Right cardiac atrium (tissue), 5 donors: ENCODE results near the gene ILK. TPM values are rescaled to one million over a fixed set of nuclear protein-coding genes. Genes with fewer than 3 reads are reported as not detected.
A peak's percentile ranks its signal among the peaks of the same experiment; 100 is the strongest.

Source experiments
- ATAC-seq, 2 donors: fragments of 200-7000 bp; cut with Tn5 transposase; one replicate each; pipeline versions ENCODE4 v1.8.0 to v1.9.1; 2020; ENCODE audit warnings: moderate library complexity in 2 of 2, mild to moderate bottlenecking in 1 of 2
- DNase-seq, 3 donors: peaks; one replicate each; pipeline ENCODE4 v3.0.0-alpha.2; 2020
- H3K27ac ChIP-seq: one replicate; pipeline ENCODE4 v1.5.1; 2013; ENCODE audit warnings: mild to moderate bottlenecking, low read length, control low read depth, moderate library complexity
- H3K27me3 ChIP-seq: one replicate; pipeline ENCODE4 v1.6.1; 2013; ENCODE audit not compliant: control insufficient read depth, insufficient read depth
- H3K4me1 ChIP-seq: one replicate; pipeline ENCODE4 v1.6.1; 2013; ENCODE audit warnings: low read length; ENCODE audit not compliant: control insufficient read depth, insufficient read depth
- H3K4me3 ChIP-seq: one replicate; pipeline ENCODE4 v1.5.1; 2013; ENCODE audit warnings: low read length, control low read depth
- H3K9me3 ChIP-seq: one replicate; pipeline ENCODE4 v1.6.1; 2013; ENCODE audit warnings: low read length; ENCODE audit not compliant: control insufficient read depth
- WGBS: extraction: QIAGEN DNeasy Blood & Tissue Kit; methylation state at CpG from one replicate; pipeline ENCODE4 v1.1.7; 2013; 5-methylcytosine and 5-hydroxymethylcytosine counted together
- intact Hi-C, 4 donors: fragments of 100-400 bp; cut with DNase I; formaldehyde crosslinking; loops; one replicate each; pipeline versions ENCODE4 v1.11.0 to v1.14.0; 2022 to 2023
- polyA plus RNA-seq: library from polyadenylated mRNA; stranded (reverse); fragments of 200-250 nt; gene quantifications from one replicate; pipeline ENCODE4 v1.2.3, GENCODE V29; 2013
- total RNA-seq, 4 donors: library from RNA; stranded (reverse); fragmentation: NEBNext Ultra II Directional; extraction: Animal tissue kit (Norgen Biotek cat#: 25700); gene quantifications; one replicate each; pipeline ENCODE4 v1.2.1, GENCODE V29; 2021
- donor health status: healthy with polysubstance abuse.
- donor health status: DM: no; HTN: yes; CAD: no.
- donor health status: DM: no; HTN: no; CAD: no.
- donor health status: DM: no; HTN: yes; CAD: no; lungs with severe emphysema.
- donor health status: DM: yes; HTN: yes; CAD: no.

ILK gene
- total and polyA plus RNA-seq, 5 donors, result 176 to 196 (median 190) TPM

GRCh38 chr11:6596239-6596877 is 7.2 kb upstream of the ILK start:
- H3K4me1 ChIP-seq, result peaks cover 15% of the 10 kb centered on the region
- DNase-seq (no peak), ATAC-seq (peak; percentile 20 to 68)
- no peak overlapping the region for H3K4me3 ChIP-seq
- 31% methylated on average over 5 of the region's 5 CpGs for WGBS
- H3K27ac ChIP-seq, result peak overlapping the region; percentile 70
- intact Hi-C loops, result no loop called here
- no peaks in the 10 kb centered on the region for H3K27me3 ChIP-seq
- H3K9me3 ChIP-seq, result no peaks in the 10 kb centered on the region

GRCh38 chr11:6598555-6598954 is 5.0 kb upstream of the ILK start:
- H3K4me1 ChIP-seq, result peaks cover 19% of the 10 kb centered on the region
- H3K27ac ChIP-seq, result peak overlapping the region; percentile 49

GRCh38 chr11:6599449-6599848 is 4.1 kb upstream of the ILK start:
- Histone ChIP-seq H3K4me3 (no peak overlapping the region), H3K4me1 (peaks cover 17% of the 10 kb centered on the region), H3K27me3 (no peaks in the 10 kb centered on the region), H3K9me3 (no peaks in the 10 kb centered on the region), H3K27ac (no peak overlapping the region)
- intact Hi-C loops, result no loop called here
- no peak for ATAC-seq
- no peak for DNase-seq
- 76% methylated on average over 1 of the region's 1 CpG for WGBS

More at GRCh38 chr11:6598555-6598954, 5.0 kb upstream of the ILK start:
- DNase-seq, result no peak
- 84% methylated on average over 3 of the region's 3 CpGs for WGBS
- H3K4me3 ChIP-seq, result no peak overlapping the region
- ATAC-seq, result no peak
- no peaks in the 10 kb centered on the region for H3K9me3 ChIP-seq
- no peaks in the 10 kb centered on the region for H3K27me3 ChIP-seq
- intact Hi-C loops, result no loop called here

- H3K4me1 ChIP-seq, result peaks cover 13% of the 10 kb centered on the region
- intact Hi-C loops, result loop anchor here in 1 of 4 donors (5.0 kb wide), 2 partner anchors 68 to 82 kb away; partner anchors contain the start of gene MRPL17
- H3K4me3 ChIP-seq, result no peak overlapping the region
- WGBS, result 86% methylated on average over 2 of the region's 2 CpGs
- DNase-seq, result peak in 1 of 3 donors; percentile 53
- no peaks in the 10 kb centered on the region for H3K27me3 ChIP-seq
- ATAC-seq, result no peak
- H3K27ac ChIP-seq, result no peak overlapping the region
- H3K9me3 ChIP-seq, result no peaks in the 10 kb centered on the region
Observed at GRCh38 chr11:6599881-6600390, 3.6 kb upstream of the ILK start.

- Histone ChIP-seq H3K4me1 (peaks cover 15% of the 10 kb centered on the region), H3K27ac (no peak overlapping the region), H3K9me3 (no peaks in the 10 kb centered on the region), H3K27me3 (no peaks in the 10 kb centered on the region), H3K4me3 (no peak overlapping the region)
- 98% methylated on average over 13 of the region's 13 CpGs for WGBS
- peak in 1 of 3 donors; percentile 59 for DNase-seq
- no peak for ATAC-seq
- intact Hi-C loops, result loop anchor here in 1 of 4 donors (5.0 kb wide), 2 partner anchors 69 to 81 kb away; partner anchors contain the start of gene MRPL17
Observed at GRCh38 chr11:6601041-6601461, 2.5 kb upstream of the ILK start.

GRCh38 chr11:6602096-6602940 is 1.3 kb upstream of the ILK start:
- DNase-seq (no peak), ATAC-seq (no peak)
- Histone ChIP-seq H3K9me3 (no peaks in the 10 kb centered on the region), H3K4me3 (peak overlapping the region; percentile 87), H3K27ac (no peak overlapping the region), H3K27me3 (no peaks in the 10 kb centered on the region), H3K4me1 (peaks cover 17% of the 10 kb centered on the region)
- intact Hi-C loops, result loop anchor here in 1 of 4 donors (5.0 kb wide), 2 partner anchors 70 to 80 kb away; partner anchors contain the start of gene MRPL17
- whole genome bisulfite sequencing, result 56% methylated on average over 7 of the region's 7 CpGs

GRCh38 chr11:6604081-6604626 is 580 bp downstream of the ILK start:
- intact Hi-C loops, result loop anchor here in 1 of 4 donors (5.0 kb wide), 2 partner anchors 72 to 78 kb away; partner anchors contain the start of gene MRPL17
- DNase-seq (peak in 1 of 3 donors; percentile 73), ATAC-seq (peak; percentile 52 to 56)
- Histone ChIP-seq H3K27me3 (no peaks in the 10 kb centered on the region), H3K4me1 (peaks cover 23% of the 10 kb centered on the region), H3K27ac (peak overlapping the region; percentile 99), H3K9me3 (no peaks in the 10 kb centered on the region), H3K4me3 (peak overlapping the region; percentile 87)
- WGBS, result under 1% methylated on average over 20 of the region's 20 CpGs

GRCh38 chr11:6604790-6605189 is 1.2 kb downstream of the ILK start:
- ATAC-seq (no peak), DNase-seq (no peak)
- H3K27ac ChIP-seq, result peak overlapping the region; percentile 99
- intact Hi-C loops, result loop anchor here in 1 of 4 donors (5.0 kb wide), 2 partner anchors 72 to 78 kb away; partner anchors contain the start of gene MRPL17
- WGBS, result 4% methylated on average over 3 of the region's 3 CpGs
- H3K4me1 ChIP-seq, result peaks cover 23% of the 10 kb centered on the region
- H3K4me3 ChIP-seq, result peak overlapping the region; percentile 87
- H3K27me3 ChIP-seq, result no peaks in the 10 kb centered on the region
- H3K9me3 ChIP-seq, result no peaks in the 10 kb centered on the region

- intact Hi-C loops, result no loop called here
- DNase-seq, result peak; percentile 93 to 98 (median 97)
Observed at GRCh38 chr11:6606471-6607189, 3.1 kb downstream of the ILK start.

GRCh38 chr11:6607190-6607795 is 3.7 kb downstream of the ILK start:
- H3K4me1 ChIP-seq, result peaks cover 16% of the 10 kb centered on the region
- intact Hi-C loops, result no loop called here

More at GRCh38 chr11:6606471-6607189, 3.1 kb downstream of the ILK start:
- no peaks in the 10 kb centered on the region for H3K9me3 ChIP-seq
- H3K27ac ChIP-seq, result peak overlapping the region; percentile 100
- ATAC-seq, result peak; percentile 81 to 84
- H3K4me1 ChIP-seq, result peaks cover 23% of the 10 kb centered on the region
- WGBS, result 5% methylated on average over 11 of the region's 11 CpGs
- H3K27me3 ChIP-seq, result no peaks in the 10 kb centered on the region
- H3K4me3 ChIP-seq, result peak overlapping the region; percentile 26

More at GRCh38 chr11:6607190-6607795, 3.7 kb downstream of the ILK start:
- Histone ChIP-seq H3K27ac (peak overlapping the region; percentile 61), H3K4me3 (no peak overlapping the region), H3K27me3 (no peaks in the 10 kb centered on the region), H3K9me3 (no peaks in the 10 kb centered on the region)
- ATAC-seq (no peak), DNase-seq (no peak)
